ENCODE results near the gene TAB2.

The TAB2 gene

DNA sequence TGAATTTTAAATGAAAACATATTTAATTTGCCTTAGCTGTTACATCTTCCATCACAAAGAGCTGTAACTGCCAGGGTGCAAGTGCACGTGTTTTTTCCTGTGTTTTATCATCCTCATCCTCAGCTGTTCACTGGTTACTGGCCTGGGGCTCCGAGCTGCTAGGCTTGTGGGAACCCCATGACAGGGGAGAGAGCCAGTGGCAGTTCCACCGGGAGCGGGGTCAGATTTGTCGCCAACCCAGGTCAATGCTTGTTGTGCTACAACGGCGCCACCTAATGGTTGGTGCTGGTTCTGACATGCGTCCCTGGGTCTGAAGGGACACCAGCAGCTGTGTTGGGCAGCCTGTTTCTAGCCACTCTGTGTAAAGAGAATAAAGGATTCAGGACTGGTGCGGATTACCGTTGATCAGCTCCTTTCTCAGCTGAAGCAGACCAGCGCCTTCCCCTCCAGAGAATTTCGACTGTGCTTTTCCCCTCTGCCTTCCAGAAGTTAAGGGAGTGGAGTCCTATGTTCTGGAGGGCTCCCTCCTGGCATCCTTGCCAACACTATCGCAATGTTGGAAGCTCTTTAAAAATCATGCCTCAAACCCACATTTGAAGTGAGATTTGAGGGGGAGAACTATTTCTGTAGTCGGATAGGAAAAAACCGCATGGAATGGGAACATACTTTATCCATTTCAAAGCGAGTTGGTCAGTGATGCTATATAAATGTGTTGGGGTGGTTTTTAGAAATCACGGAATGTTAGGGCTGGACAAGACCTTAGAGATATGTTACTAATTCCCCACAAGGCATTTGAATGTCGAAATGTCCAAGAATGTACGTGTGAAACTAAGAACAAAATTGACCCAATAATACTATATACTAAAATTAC lies 114.6 kb downstream of the TAB2 start:
- Histone ChIP-seq H3K9me3 (ENCODE audit: control insufficient read depth, insufficient read depth, low read length) (no peaks in the 10 kb centered on the region), H3K4me2 (ENCODE audit: low read length) (peak overlapping the region; percentile 32; the same call in 1 of the 2 replicates), H3K79me2 (ENCODE audit: control insufficient read depth, low read length) (no peaks in the 10 kb centered on the region), H3K9me2 (replicated peaks; ENCODE audit: control insufficient read depth, low read length) (no peaks in the 10 kb centered on the region), H3K4me1 (ENCODE audit: control insufficient read depth, low read length) (peaks cover 5% of the 10 kb centered on the region), H4K20me1 (ENCODE audit: control insufficient read depth, insufficient read depth, low read depth, low read length) (no peaks in the 10 kb centered on the region), H3K27me3 (ENCODE audit: control insufficient read depth, low read length) (no peaks in the 10 kb centered on the region), H3K36me3 (ENCODE audit: control insufficient read depth, low read length) (no peaks in the 10 kb centered on the region), H3K27ac (ENCODE audit: low read depth, low read length) (no peak overlapping the region), H3F3A (ENCODE audit: control insufficient read depth, insufficient read depth) (no peaks in the 10 kb centered on the region), H3K4me3 (ENCODE audit: low read length) (no peak overlapping the region)
- TF ChIP-seq, protein P1, sequence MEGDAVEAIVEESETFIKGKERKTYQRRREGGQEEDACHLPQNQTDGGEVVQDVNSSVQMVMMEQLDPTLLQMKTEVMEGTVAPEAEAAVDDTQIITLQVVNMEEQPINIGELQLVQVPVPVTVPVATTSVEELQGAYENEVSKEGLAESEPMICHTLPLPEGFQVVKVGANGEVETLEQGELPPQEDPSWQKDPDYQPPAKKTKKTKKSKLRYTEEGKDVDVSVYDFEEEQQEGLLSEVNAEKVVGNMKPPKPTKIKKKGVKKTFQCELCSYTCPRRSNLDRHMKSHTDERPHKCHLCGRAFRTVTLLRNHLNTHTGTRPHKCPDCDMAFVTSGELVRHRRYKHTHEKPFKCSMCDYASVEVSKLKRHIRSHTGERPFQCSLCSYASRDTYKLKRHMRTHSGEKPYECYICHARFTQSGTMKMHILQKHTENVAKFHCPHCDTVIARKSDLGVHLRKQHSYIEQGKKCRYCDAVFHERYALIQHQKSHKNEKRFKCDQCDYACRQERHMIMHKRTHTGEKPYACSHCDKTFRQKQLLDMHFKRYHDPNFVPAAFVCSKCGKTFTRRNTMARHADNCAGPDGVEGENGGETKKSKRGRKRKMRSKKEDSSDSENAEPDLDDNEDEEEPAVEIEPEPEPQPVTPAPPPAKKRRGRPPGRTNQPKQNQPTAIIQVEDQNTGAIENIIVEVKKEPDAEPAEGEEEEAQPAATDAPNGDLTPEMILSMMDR (IDR thresholded peaks at IDR 0.05; ENCODE audit: low read depth, low read length, poor library complexity, severe bottlenecking): peak; percentile 96
- no peak for TF ChIP-seq EZH2phosphoT487 (IDR thresholded peaks at IDR 0.05; ENCODE audit: borderline replicate concordance, low read length)

DNA sequence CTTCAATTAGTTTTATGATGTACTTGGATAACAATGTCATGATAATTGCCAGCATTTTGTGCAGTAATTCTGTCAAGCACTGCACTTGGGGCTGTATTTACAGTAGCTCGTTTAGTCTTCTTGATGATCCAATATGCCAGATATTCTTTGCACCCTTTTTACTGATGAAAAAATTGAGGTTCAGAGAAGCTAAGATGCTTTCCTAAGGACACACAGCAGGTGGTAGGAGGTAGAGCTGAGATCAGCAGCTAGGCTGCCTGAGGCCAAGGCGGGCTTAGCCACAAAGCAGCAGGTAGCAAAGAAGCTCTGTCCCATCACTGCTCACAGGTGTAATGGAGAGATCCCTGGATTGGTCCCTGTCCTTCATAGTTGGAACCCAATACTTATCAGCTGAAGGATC lies 115.9 kb downstream of the TAB2 start:
- Histone ChIP-seq H3K9me3 (ENCODE audit: control insufficient read depth, insufficient read depth, low read length) (no peaks in the 10 kb centered on the region), H3F3A (ENCODE audit: control insufficient read depth, insufficient read depth) (no peaks in the 10 kb centered on the region), H3K4me2 (ENCODE audit: low read length) (no peak overlapping the region), H3K27me3 (ENCODE audit: control insufficient read depth, low read length) (no peaks in the 10 kb centered on the region), H3K27ac (ENCODE audit: low read depth, low read length) (no peak overlapping the region), H3K4me1 (ENCODE audit: control insufficient read depth, low read length) (peaks cover 12% of the 10 kb centered on the region), H3K4me3 (ENCODE audit: low read length) (no peak overlapping the region), H3K9me2 (replicated peaks; ENCODE audit: control insufficient read depth, low read length) (no peaks in the 10 kb centered on the region), H3K36me3 (ENCODE audit: control insufficient read depth, low read length) (no peaks in the 10 kb centered on the region), H3K79me2 (ENCODE audit: control insufficient read depth, low read length) (no peaks in the 10 kb centered on the region), H4K20me1 (ENCODE audit: control insufficient read depth, insufficient read depth, low read depth, low read length) (no peaks in the 10 kb centered on the region)
- TF ChIP-seq, protein P1 (IDR thresholded peaks at IDR 0.05; ENCODE audit: low read depth, low read length, poor library complexity, severe bottlenecking): no peak
- TF ChIP-seq EZH2phosphoT487 (IDR thresholded peaks at IDR 0.05; ENCODE audit: borderline replicate concordance, low read length): no peak

DNA sequence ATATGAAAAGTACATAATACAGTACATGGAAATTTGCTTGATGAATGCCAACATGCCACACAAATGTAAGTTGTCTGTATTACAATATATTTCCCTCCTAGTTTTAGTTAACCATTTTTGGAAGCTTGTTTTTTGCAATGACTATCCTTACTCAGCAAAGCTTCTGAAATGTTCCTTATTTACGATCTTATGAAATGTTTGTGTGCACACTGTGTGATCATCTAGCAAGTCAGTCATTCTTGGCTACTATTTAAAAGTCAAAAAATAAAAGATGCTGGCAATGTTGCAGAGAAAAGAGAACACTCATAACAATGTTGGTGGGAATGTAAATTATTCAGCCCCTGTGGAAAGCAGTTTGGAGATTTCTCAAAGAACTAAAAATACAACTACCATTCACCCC lies 116.4 kb downstream of the TAB2 start:
- H3F3A ChIP-seq (ENCODE audit: control insufficient read depth, insufficient read depth): no peaks in the 10 kb centered on the region
- H3K9me3 ChIP-seq (ENCODE audit: control insufficient read depth, insufficient read depth, low read length): no peaks in the 10 kb centered on the region
- H4K20me1 ChIP-seq (ENCODE audit: control insufficient read depth, insufficient read depth, low read depth, low read length): no peaks in the 10 kb centered on the region
- H3K4me2 ChIP-seq (ENCODE audit: low read length): no peak overlapping the region
- no peak overlapping the region for H3K4me3 ChIP-seq (ENCODE audit: low read length)
- no peaks in the 10 kb centered on the region for H3K27me3 ChIP-seq (ENCODE audit: control insufficient read depth, low read length)
- no peaks in the 10 kb centered on the region for H3K36me3 ChIP-seq (ENCODE audit: control insufficient read depth, low read length)
- no peaks in the 10 kb centered on the region for H3K79me2 ChIP-seq (ENCODE audit: control insufficient read depth, low read length)
- H3K27ac ChIP-seq (ENCODE audit: low read depth, low read length): no peak overlapping the region
- TF ChIP-seq, protein P1 (IDR thresholded peaks at IDR 0.05; ENCODE audit: low read depth, low read length, poor library complexity, severe bottlenecking): no peak
- peaks cover 12% of the 10 kb centered on the region for H3K4me1 ChIP-seq (ENCODE audit: control insufficient read depth, low read length)
- H3K9me2 ChIP-seq (replicated peaks; ENCODE audit: control insufficient read depth, low read length): no peaks in the 10 kb centered on the region

Data from DOHH2 (cell line).